HEK293T (cell line): ENCODE results near the gene PHACTR3.

Source experiments
- CTCF ChIA-PET: fragments of 350-600 bp; formaldehyde crosslinking; extraction: SDS; loops from one replicate; lab custom pipeline; 2021; ENCODE audit warnings: antibody characterized with exemption, inconsistent platforms; lab: Yijun Ruan, JAX
- POLR2A ChIA-PET: fragments of 350-600 bp; formaldehyde crosslinking; extraction: SDS; loops from one replicate; lab custom pipeline; 2020; ENCODE audit warnings: antibody characterized with exemption, inconsistent platforms; lab: Yijun Ruan, JAX
- DNase-seq: peaks from one replicate; pipeline ENCODE4 v3.0.0; 2012; ENCODE audit warnings: mixed read lengths; ENCODE audit errors: extremely low spot score
- ARNT ChIP-seq: fragments of 450-650 bp; IDR thresholded peaks from 2 replicates; pipeline ENCODE4 v1.6.1; 2017; ENCODE audit warnings: mild to moderate bottlenecking
- BHLHE40 ChIP-seq: fragments of 450-650 bp; IDR thresholded peaks from 2 replicates; pipeline ENCODE4 v1.6.1; 2016; ENCODE audit warnings: mild to moderate bottlenecking, moderate library complexity, borderline replicate concordance
- CTBP1 ChIP-seq: fragments of 450-650 bp; IDR thresholded peaks from 2 replicates; pipeline ENCODE4 v1.6.1; 2016; ENCODE audit warnings: borderline replicate concordance
- ELF4 ChIP-seq: fragments of 450-650 bp; IDR thresholded peaks from 2 replicates; pipeline ENCODE4 v1.6.1; 2017; ENCODE audit warnings: antibody characterized with exemption
- FOXA1 ChIP-seq: fragments of 450-650 bp; IDR thresholded peaks from 2 replicates; pipeline ENCODE4 v1.6.1; 2016; ENCODE audit warnings: mild to moderate bottlenecking
- FOXK2 ChIP-seq: fragments of 450-650 bp; IDR thresholded peaks from 2 replicates; pipeline ENCODE4 v1.6.1; 2016; ENCODE audit warnings: mild to moderate bottlenecking
- FOXM1 ChIP-seq: fragments of 450-650 bp; IDR thresholded peaks from 2 replicates; pipeline ENCODE4 v1.6.1; 2017; ENCODE audit warnings: mild to moderate bottlenecking, borderline replicate concordance
- HDGF ChIP-seq: fragments of 450-650 bp; IDR thresholded peaks from 2 replicates; pipeline ENCODE4 v1.6.1; 2017; ENCODE audit warnings: antibody characterized with exemption, borderline replicate concordance
- L3MBTL2 ChIP-seq: fragments of 450-650 bp; conservative IDR thresholded peaks from 2 replicates; pipeline ENCODE4 v1.6.1; 2016; ENCODE audit warnings: mild to moderate bottlenecking
- LEF1 ChIP-seq: fragments of 450-650 bp; IDR thresholded peaks from 2 replicates; pipeline ENCODE4 v1.6.1; 2017; ENCODE audit warnings: mild to moderate bottlenecking, borderline replicate concordance
- NFRKB ChIP-seq: fragments of 450-650 bp; IDR thresholded peaks from 2 replicates; pipeline ENCODE4 v1.6.1; 2016; ENCODE audit warnings: mild to moderate bottlenecking, moderate library complexity
- PKNOX1 ChIP-seq: fragments of 450-650 bp; IDR thresholded peaks from 2 replicates; pipeline ENCODE4 v1.6.1; 2016
- SP1 ChIP-seq: fragments of 450-650 bp; IDR thresholded peaks from 2 replicates; pipeline ENCODE4 v1.6.1; 2017
- SUZ12 ChIP-seq: fragments of 450-650 bp; IDR thresholded peaks from 2 replicates; pipeline ENCODE4 v1.6.1; 2016; ENCODE audit warnings: mild to moderate bottlenecking
- TARDBP ChIP-seq: fragments of 450-650 bp; IDR thresholded peaks from 2 replicates; pipeline ENCODE4 v1.6.1; 2016
- ZNF384 ChIP-seq: fragments of 450-650 bp; IDR thresholded peaks from 2 replicates; pipeline ENCODE4 v1.6.1; 2016

Gene PHACTR3

GRCh38 chr20:59807909-59808728 is 203.8 kb downstream of the PHACTR3 start:
- no peak for TF ChIP-seq NFRKB
- TF ChIP-seq LEF1, result no peak
- no peak for TF ChIP-seq L3MBTL2
- TF ChIP-seq HDGF, result no peak
- DNase-seq, result no peak
- ChIA-PET CTCF (interaction anchor here (0.6 kb wide), 1 partner anchor 555 kb away, joined by 3 read pairs; no protein-coding TSS in a partner anchor), POLR2A (no interaction called here)

- no peak for DNase-seq
- ChIA-PET CTCF (interaction anchor here (0.6 kb wide), 1 partner anchor 555 kb away, joined by 3 read pairs; no protein-coding TSS in a partner anchor), POLR2A (no interaction called here)
- TF ChIP-seq SP1 (no peak), LEF1 (no peak), L3MBTL2 (no peak), HDGF (no peak), BHLHE40 (no peak), SUZ12 (no peak), FOXA1 (no peak), FOXK2 (no peak), NFRKB (no peak), TARDBP (no peak), ARNT (no peak), ZNF384 (no peak), ELF4 (no peak), FOXM1 (no peak), CTBP1 (no peak), PKNOX1 (no peak)
Observed at GRCh38 chr20:59808729-59809381, 204.5 kb downstream of the PHACTR3 start.

- no peak for TF ChIP-seq LEF1
- TF ChIP-seq ZNF384, result no peak
- no peak for TF ChIP-seq FOXK2
- TF ChIP-seq L3MBTL2, result no peak
- ChIA-PET POLR2A (no interaction called here), CTCF (no interaction called here)
- DNase-seq, result no peak
Observed at GRCh38 chr20:59809630-59810448, 205.5 kb downstream of the PHACTR3 start.

- DNase-seq, result no peak
- TF ChIP-seq CTBP1, result no peak
- TF ChIP-seq ARNT, result no peak
- no peak for TF ChIP-seq TARDBP
- no peak for TF ChIP-seq ELF4
- TF ChIP-seq FOXM1, result no peak
- TF ChIP-seq LEF1, result no peak
- no peak for TF ChIP-seq FOXK2
- no peak for TF ChIP-seq NFRKB
- no peak for TF ChIP-seq BHLHE40
- no peak for TF ChIP-seq ZNF384
- TF ChIP-seq SUZ12, result no peak
- TF ChIP-seq HDGF, result no peak
- TF ChIP-seq PKNOX1, result no peak
- no peak for TF ChIP-seq FOXA1
- TF ChIP-seq L3MBTL2, result no peak
- TF ChIP-seq SP1, result no peak
- ChIA-PET POLR2A (no interaction called here), CTCF (no interaction called here)
Observed at GRCh38 chr20:59810449-59811187, 206.3 kb downstream of the PHACTR3 start.

- ChIA-PET POLR2A (no interaction called here), CTCF (no interaction called here)
- TF ChIP-seq FOXK2, result no peak
- TF ChIP-seq SP1, result no peak
- no peak for TF ChIP-seq LEF1
- TF ChIP-seq NFRKB, result no peak
- no peak for TF ChIP-seq ZNF384
- TF ChIP-seq SUZ12, result no peak
- TF ChIP-seq ARNT, result no peak
- no peak for TF ChIP-seq PKNOX1
- TF ChIP-seq FOXM1, result no peak
- TF ChIP-seq BHLHE40, result no peak
- no peak for TF ChIP-seq FOXA1
- no peak for TF ChIP-seq TARDBP
- no peak for TF ChIP-seq HDGF
- TF ChIP-seq CTBP1, result no peak
- no peak for DNase-seq
Observed at GRCh38 chr20:59811681-59812171, 207.4 kb downstream of the PHACTR3 start.
